A673 (cell line): ENCODE data around the gene NKD2.

Source experiments
- EZH2 ChIP-seq: fragments of 200-600 bp; sonication (generic); IDR thresholded peaks from 2 replicates; pipeline ENCODE4 v1.6.1; 2017; ENCODE audit warnings: borderline replicate concordance, low read depth, mild to moderate bottlenecking, mixed read lengths, antibody characterized with exemption, low read length; ENCODE audit not compliant: poor library complexity, severe bottlenecking
- TF ChIP-seq, protein P1 (sequence below): fragments of 300-800, 200-600 bp; sonication (generic); conservative IDR thresholded peaks from 2 replicates; pipeline ENCODE4 v1.5.1; 2017; ENCODE audit warnings: low read depth, mild to moderate bottlenecking, antibody characterized with exemption, low read length, moderate library complexity, mixed read lengths

DNA sequence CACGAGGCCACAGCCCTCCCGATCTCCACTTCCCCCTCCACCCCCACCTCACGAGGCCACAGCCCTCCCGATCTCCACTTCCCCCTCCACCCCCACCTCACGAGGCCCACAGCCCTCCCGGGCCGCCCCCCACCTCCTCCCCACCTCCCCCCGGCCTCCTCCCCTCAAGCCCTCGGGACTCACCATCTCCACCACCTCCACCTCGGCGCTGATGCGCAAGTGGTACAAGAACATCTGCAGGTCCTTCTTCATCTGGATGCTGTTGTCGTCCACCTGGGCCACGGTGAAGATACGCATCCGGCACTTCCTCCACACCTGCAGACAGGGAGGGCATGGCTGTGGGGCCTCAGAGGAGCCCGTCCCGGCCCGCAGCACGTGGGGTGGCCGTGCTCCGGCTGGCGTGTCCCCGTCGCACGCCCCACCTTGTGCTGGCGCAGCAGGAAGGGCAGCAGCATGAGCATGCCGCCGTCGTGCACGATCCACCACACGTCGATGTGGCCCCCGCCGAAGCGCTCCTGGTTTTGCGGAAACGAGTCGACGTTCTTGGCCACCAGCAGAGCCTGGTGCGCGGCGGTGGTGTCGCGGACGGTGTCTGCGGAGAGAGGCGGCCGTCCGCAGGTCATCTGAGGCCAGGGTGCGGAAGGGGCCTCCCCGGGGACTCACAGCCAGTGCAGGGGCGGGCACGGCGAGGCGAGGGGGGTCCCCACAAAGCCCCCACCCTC lies 55.2 kb downstream of the NKD2 start:
- TF ChIP-seq, protein P1, sequence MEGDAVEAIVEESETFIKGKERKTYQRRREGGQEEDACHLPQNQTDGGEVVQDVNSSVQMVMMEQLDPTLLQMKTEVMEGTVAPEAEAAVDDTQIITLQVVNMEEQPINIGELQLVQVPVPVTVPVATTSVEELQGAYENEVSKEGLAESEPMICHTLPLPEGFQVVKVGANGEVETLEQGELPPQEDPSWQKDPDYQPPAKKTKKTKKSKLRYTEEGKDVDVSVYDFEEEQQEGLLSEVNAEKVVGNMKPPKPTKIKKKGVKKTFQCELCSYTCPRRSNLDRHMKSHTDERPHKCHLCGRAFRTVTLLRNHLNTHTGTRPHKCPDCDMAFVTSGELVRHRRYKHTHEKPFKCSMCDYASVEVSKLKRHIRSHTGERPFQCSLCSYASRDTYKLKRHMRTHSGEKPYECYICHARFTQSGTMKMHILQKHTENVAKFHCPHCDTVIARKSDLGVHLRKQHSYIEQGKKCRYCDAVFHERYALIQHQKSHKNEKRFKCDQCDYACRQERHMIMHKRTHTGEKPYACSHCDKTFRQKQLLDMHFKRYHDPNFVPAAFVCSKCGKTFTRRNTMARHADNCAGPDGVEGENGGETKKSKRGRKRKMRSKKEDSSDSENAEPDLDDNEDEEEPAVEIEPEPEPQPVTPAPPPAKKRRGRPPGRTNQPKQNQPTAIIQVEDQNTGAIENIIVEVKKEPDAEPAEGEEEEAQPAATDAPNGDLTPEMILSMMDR = no peak
- TF ChIP-seq EZH2 = no peak
